ENCODE data around the gene RGS17.

- TF ChIP-seq POLR2A (IDR thresholded peaks at IDR 0.05; ENCODE audit: low read depth, low read length) = no peak
- no peak for TF ChIP-seq CTCF (IDR thresholded peaks at IDR 0.05 in 2 of 3, conservative IDR thresholded peaks at IDR 0.05 in 1 of 3; ENCODE audit: control insufficient read depth in 2 of 3, extremely low read depth in 1 of 3, insufficient read depth in 1 of 3, low read depth in 3 of 3, low read length in 3 of 3)
- no peak for TF ChIP-seq TCF7 (IDR thresholded peaks at IDR 0.05; ENCODE audit: borderline replicate concordance)
- TF ChIP-seq CEBPB (IDR thresholded peaks at IDR 0.05; ENCODE audit: borderline replicate concordance in 1 of 2, low read depth in 2 of 2, low read length in 2 of 2) = no peak
- TF ChIP-seq ZNF274 (IDR thresholded peaks at IDR 0.05; ENCODE audit: insufficient read depth, insufficient read length) = no peak
- TF ChIP-seq ATF2 (IDR thresholded peaks at IDR 0.05; ENCODE audit: low read length) = no peak
- no peak for TF ChIP-seq RELA (IDR thresholded peaks at IDR 0.05; ENCODE audit: borderline replicate concordance, partially characterized antibody)
- TF ChIP-seq BACH1 (IDR thresholded peaks at IDR 0.05; ENCODE audit: borderline replicate concordance) = no peak
- no peak for TF ChIP-seq CREB1 (IDR thresholded peaks at IDR 0.05; ENCODE audit: low read depth)
- no peak for TF ChIP-seq ZSCAN29 (IDR thresholded peaks at IDR 0.05)
- TF ChIP-seq HDAC2 (IDR thresholded peaks at IDR 0.05) = no peak
- no peak for TF ChIP-seq HCFC1 (IDR thresholded peaks at IDR 0.05; ENCODE audit: low read length)
- TF ChIP-seq ELK1 (IDR thresholded peaks at IDR 0.05; ENCODE audit: low read depth, low read length) = no peak
- no peak for TF ChIP-seq MXI1 (IDR thresholded peaks at IDR 0.05; ENCODE audit: low read depth, low read length)
Measured at GRCh38 chr6:153059311-153059710, 71.8 kb downstream of the RGS17 start.
